LoVo (cell line): ENCODE measurements around the gene IFITM1.
"Not testable (repeated sequence)": the region's sequence is repeated elsewhere in the genome, so short reads cannot be mapped to it uniquely, and the experiment has no call there.

Source experiments
- DNase-seq: peaks from one replicate; pipeline ENCODE4 v3.0.0-alpha.2; 2016; ENCODE audit warnings: low spot score

The IFITM1 gene

GRCh38 chr11:344836-345578, 31.2 kb downstream of the IFITM1 start:
- DNase-seq = no peak

GRCh38 chr11:346529-346928, 32.7 kb downstream of the IFITM1 start:
- no peak for DNase-seq

- DNase-seq = not testable (repeated sequence)
Observed at GRCh38 chr11:349270-349954, 35.6 kb downstream of the IFITM1 start.

GRCh38 chr11:350033-350722, 36.3 kb downstream of the IFITM1 start:
- DNase-seq = not testable (repeated sequence)

- no peak for DNase-seq
Observed at GRCh38 chr11:350723-351255, 36.9 kb downstream of the IFITM1 start.

- no peak for DNase-seq
Observed at GRCh38 chr11:351411-351810, 37.6 kb downstream of the IFITM1 start.

- no peak for DNase-seq
Observed at GRCh38 chr11:352456-353031, 38.7 kb downstream of the IFITM1 start.

GRCh38 chr11:353179-353873, 39.5 kb downstream of the IFITM1 start:
- no peak for DNase-seq

- DNase-seq = peak; percentile 91
Observed at GRCh38 chr11:355581-356458, 42.0 kb downstream of the IFITM1 start.

GRCh38 chr11:356610-357009, 42.8 kb downstream of the IFITM1 start:
- DNase-seq = no peak

- DNase-seq = no peak
Observed at GRCh38 chr11:357582-357981, 43.7 kb downstream of the IFITM1 start.

GRCh38 chr11:358129-358800, 44.4 kb downstream of the IFITM1 start:
- no peak for DNase-seq

- DNase-seq = no peak
Observed at GRCh38 chr11:359181-359714, 45.4 kb downstream of the IFITM1 start.

- no peak for DNase-seq
Observed at GRCh38 chr11:360326-361280, 46.8 kb downstream of the IFITM1 start.

- DNase-seq = no peak
Observed at GRCh38 chr11:362642-363442, 49.0 kb downstream of the IFITM1 start.

- not testable (repeated sequence) for DNase-seq
Observed at GRCh38 chr11:363443-363805, 49.6 kb downstream of the IFITM1 start.

- peak; percentile 88 for DNase-seq
Observed at GRCh38 chr11:363948-364761, 50.3 kb downstream of the IFITM1 start.
